Hypothalamus (tissue), 51 donors: ENCODE measurements around the gene ZXDC.

ENCODE experiments used
- DNase-seq, 51 donors: peaks; one replicate each; lab custom pipeline; 2025; lab: John Stamatoyannopoulos, UW

The ZXDC gene

DNA sequence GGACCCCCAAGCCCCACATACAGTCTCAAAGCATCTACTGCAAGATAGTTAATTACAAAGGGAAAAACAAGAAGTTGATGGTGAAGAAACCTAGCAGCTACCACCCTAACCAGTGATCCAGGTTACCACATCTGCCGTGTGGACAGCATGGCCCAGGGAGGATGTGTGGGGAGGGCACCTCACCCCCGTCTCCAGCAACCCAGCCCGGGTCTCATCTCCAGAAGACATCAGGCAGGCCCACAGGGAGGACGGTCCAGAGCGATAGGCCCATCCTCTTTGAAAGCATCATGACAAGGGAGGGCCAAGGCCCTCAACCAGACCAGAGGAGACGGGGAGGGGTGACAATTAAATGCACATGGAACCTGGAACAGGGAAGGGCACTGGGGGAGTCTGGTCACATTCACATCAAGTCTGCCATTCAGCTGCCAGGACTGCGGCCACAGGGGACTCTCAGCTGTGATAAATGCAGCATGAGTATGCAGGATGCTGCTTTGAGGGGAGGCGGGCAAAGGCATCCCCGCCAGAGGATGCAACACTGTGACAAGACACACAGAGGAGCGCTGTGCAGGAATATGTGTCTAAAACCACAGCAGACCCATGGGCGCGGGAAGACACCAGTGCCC, 18.8 kb downstream of the ZXDC start:
- DNase-seq: no peak

DNA sequence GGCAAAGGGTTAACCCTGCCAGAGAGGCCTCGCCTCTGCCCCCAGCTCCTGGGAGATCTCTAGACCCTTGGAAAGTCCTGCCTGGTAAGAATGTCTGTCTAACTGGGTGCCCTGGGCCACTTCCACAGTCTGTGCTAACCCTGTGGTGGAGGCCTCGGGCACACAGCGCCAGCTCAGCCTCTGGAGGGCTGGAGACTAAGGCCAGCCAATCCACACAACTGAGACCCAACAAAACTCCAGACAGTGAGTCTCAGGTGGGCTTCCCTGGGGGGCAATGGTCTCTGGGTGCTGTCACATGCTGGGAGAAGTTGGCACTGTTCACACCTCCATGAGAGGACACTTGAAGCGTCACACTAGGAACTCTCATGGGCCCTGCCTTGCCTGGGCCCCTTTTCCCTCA, 19.5 kb downstream of the ZXDC start:
- no peak for DNase-seq

GRCh38 chr3:126454437-126455198, 21.1 kb downstream of the ZXDC start:
- no peak for DNase-seq

DNA sequence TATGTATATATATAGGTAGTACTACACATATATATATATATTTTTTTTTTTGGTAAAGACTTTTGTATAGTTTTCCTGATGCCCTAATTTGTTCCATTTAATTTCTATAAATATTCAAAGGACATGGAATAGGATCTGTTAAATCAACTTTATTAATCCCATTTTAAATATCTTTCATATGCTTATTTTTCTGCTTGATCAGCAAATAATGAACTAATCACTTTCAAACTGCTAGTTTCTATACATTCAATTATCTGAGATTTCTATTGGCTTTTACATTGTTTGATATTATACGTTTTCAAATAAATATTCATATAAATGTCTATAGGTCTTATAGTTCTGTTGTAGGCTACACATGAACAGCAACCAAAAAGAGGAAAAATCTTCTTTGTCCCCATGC, 21.7 kb downstream of the ZXDC start:
- DNase-seq: no peak

- DNase-seq: no peak
Measured at GRCh38 chr3:126452213-126452612, 23.5 kb downstream of the ZXDC start.

GRCh38 chr3:126451511-126451910, 24.2 kb downstream of the ZXDC start:
- DNase-seq: no peak

GRCh38 chr3:126450744-126451143, 24.9 kb downstream of the ZXDC start:
- DNase-seq: no peak

DNA sequence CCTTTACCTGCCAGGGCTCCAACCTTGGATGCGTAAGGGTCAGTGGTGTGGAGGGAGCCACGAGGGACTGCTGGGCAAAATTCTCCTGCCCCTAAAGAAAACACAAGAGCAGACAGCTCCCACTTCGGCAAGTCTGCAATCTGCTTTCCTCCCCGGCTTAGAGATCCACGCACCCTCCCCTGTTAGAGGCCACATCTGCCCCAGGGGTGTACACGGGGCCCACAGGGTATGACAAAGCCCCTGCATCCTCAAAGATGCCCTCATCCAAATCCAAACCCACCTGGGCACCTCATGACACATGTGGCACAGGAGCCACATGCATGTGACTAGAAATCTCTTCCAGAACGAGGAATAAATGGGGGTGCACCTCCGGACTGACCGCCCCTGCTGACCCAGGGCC, 25.5 kb downstream of the ZXDC start:
- no peak for DNase-seq

- DNase-seq: no peak
Measured at GRCh38 chr3:126449621-126450051, 26.1 kb downstream of the ZXDC start.

DNA sequence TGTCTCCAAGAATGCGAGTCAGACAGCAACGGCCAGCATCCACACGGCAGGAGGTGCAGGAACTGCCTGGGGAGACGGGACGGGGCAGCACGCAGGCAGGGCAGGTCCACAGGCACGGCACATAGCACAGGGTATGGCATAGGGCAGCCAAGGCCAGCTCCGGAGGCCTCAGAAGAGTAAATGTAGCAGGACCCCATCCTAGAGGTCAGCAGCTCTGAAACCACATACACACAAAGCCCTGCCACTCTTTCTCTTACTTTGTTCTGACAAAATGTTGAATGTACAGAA, 26.9 kb downstream of the ZXDC start:
- DNase-seq: no peak

DNA sequence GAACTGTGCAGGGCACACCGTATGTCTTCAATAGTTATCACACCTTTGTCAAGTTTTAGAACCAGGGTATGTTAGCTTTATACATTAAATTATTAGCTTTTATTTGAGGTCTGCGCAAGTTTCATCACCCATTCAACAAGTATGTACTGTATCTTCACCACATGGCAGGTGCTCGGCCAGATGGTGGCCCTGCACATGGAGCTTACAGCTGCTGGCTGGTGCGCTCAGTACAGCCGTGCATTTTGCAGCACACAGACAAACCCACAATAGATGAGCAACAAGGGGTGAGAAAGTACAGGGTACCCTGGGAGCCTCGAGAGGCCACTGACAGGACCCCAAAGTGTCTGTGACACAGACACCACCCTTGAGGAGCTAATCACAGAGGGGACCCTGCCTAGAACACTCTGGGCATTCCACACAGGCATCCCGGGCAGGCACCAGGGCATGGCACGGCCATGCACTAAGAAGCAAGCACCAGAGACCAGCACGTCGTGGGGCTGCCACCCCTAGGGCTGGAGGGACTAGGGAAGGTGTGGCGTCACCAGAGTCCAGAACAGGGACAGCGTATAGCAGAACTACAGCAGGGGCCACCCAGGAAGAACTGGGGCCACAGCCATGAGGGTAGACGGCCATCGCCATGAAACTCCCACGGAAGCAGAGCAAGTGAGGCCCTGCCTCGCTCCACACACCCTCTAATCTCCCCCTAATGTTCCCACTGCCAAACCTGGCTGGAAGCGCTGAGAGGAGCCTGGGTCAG, 27.4 kb downstream of the ZXDC start:
- DNase-seq: no peak

- DNase-seq: no peak
Measured at GRCh38 chr3:126447456-126448106, 28.1 kb downstream of the ZXDC start.

DNA sequence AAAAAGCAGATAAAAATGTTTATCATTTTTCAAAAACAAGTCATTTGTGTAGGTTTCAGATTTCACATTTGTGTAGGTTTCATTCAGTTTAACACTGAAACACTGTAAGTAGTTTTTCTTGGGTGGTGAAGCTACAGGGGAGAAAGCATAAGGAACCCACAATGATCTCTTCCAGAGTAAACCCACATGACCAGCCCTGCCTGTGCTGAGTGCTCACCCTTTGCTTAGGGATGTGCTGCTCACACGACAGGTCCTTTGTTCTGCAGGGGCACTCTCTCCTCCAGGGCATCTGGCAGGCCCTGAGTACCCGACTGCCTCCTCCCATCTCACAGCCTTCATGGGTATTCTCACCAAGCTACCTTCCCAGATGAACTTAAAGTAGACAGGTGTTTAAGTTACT, 28.9 kb downstream of the ZXDC start:
- peak in 1 of 51 donors; percentile 16 for DNase-seq

- DNase-seq: no peak
Measured at GRCh38 chr3:126446301-126446700, 29.4 kb downstream of the ZXDC start.

GRCh38 chr3:126445506-126445905, 30.2 kb downstream of the ZXDC start:
- DNase-seq: no peak

GRCh38 chr3:126442856-126443242, 32.8 kb downstream of the ZXDC start:
- DNase-seq: no peak

DNA sequence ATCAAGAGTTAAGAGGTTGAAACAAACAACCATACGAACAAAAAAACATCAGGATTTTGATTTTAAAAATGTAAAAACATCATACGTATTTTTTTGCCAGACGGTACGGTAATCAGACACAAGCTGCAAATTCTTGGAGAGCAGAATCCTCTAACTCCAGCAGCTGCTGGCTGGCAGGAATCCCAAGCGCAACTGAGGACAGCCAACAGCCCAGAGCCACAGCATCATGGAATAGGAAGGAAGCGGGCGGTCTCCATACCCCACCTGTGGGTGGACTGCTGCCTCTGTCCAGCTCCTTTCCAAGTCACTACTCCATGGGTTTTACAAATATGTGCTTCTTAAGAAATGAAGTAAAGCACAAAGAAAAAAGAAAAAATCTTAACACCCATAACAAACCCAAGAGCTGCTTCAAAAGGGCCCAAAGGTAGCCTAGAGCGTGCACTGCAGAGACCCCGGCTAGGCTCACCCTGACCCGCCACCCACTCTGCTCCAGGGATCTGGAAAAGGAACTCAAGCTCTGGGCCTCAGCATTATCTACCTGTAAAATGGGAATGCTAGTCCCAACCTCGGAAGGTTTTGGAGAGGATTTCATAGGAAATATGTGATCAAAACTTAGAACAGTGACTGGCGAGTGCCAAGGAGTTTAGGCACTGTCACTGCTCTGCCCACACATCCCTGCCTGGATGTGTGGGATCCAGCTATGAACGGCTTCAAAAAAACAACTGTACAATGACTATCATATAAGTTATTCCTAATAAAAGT, 33.4 kb downstream of the ZXDC start:
- peak in 12 of 51 donors; percentile 8 to 40 (median 15) for DNase-seq

- no peak for DNase-seq
Measured at GRCh38 chr3:126441256-126441880, 34.3 kb downstream of the ZXDC start.

DNA sequence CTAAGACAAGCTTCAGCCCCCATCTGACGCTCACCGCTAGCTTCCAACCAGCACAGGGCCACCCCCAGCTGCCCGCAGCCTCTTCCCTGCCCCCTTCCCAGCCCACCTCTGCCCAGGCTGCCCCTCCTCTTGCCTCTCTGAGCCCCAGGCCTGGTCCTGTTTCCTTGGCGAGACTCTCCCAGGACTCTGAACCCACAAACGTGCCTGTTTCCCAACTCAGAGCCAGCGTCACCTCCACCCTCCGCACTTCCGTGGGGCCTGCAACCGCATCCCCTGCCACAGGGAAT, 35.0 kb downstream of the ZXDC start:
- no peak for DNase-seq

- no peak for DNase-seq
Measured at GRCh38 chr3:126439968-126440708, 35.6 kb downstream of the ZXDC start.
